ENCODE measurements around the gene PER3.

Gene PER3

GRCh38 chr1:7783826-7784491, at the start of gene PER3:
Gene PER3, plus strand, starts transcription at chr1:7784291. Its CDS starts 587 bp downstream, at chr1:7784878.
- DNase-seq (ENCODE audit: low read depth in 2 of 2): peak; percentile 77 to 88

DNA sequence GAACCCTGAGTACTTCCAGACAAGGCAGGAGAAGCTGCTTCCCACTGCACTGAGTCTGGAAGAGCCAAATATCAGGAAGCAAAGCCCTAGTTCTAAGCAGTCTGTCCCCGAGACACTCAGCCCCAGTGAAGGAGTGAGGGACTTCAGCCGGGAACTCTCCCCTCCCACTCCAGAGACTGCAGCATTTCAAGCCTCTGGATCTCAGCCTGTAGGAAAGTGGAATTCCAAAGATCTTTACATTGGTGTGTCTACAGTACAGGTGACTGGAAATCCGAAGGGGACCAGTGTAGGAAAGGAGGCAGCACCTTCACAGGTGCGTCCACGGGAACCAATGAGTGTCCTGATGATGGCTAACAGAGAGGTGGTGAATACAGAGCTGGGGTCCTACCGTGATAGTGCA, 46.0 kb upstream of the PER3 start:
- DNase-seq (ENCODE audit: low read depth in 2 of 2): no peak

GRCh38 chr1:7743346-7743745, 40.7 kb upstream of the PER3 start:
- no peak for DNase-seq (ENCODE audit: low read depth in 2 of 2)

DNA sequence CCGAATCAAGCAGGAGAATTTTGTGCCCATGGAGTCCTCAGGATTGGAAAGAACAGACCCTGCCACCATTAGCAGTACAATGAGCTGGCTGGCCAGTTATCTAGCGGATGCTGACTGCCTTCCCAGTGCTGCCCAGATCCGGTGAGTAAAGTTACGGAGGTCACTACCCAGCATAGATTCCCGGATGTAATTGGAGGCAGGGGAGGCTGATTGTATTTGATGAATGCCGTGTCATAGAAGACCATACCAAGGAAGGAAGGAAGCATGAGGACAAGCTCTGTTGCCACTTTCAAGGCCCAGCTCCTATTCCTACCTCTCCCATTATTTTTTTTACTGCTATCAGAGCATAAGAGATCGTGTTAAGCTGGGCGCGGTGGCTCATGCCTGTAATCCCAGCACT, 39.2 kb upstream of the PER3 start:
- no peak for DNase-seq (ENCODE audit: low read depth in 2 of 2)

DNA sequence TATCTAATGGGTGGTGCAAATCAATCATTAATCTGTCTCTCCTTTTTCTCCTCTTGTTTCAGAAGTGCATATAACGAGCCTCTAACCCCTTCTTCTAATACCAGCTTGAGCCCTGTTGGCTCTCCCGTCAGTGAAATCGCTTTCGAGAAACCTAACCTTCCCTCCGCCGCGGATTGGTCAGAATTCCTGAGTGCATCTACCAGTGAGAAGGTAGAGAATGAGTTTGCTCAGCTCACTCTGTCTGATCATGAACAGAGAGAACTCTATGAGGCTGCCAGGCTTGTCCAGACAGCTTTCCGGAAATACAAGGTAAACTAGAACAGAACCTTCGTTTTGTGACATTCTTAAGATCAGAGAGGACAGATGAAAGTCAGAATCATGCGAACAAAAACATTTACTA, 38.3 kb upstream of the PER3 start:
- no peak for DNase-seq (ENCODE audit: low read depth in 2 of 2)

GRCh38 chr1:7747605-7748004, 36.5 kb upstream of the PER3 start:
- DNase-seq (ENCODE audit: low read depth in 2 of 2): no peak

GRCh38 chr1:7749126-7749525, 35.0 kb upstream of the PER3 start:
- no peak for DNase-seq (ENCODE audit: low read depth in 2 of 2)

DNA sequence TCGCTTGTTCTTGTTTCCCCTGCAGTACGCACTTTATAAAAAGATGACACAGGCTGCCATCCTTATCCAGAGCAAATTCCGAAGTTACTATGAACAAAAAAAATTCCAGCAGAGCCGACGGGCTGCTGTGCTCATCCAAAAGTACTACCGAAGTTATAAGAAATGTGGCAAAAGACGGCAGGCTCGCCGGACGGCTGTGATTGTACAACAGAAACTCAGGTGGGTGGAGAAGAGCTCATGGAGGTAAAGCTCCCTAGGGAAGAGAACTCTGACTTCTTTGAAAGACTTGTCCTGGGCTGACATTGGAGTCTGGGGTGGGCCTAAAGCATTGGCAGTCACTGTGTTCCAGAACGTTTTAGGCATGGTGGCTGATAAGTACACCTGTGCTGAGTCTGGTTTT, 32.9 kb upstream of the PER3 start:
- DNase-seq (ENCODE audit: low read depth in 2 of 2): no peak

- DNase-seq (ENCODE audit: low read depth in 2 of 2): no peak
These were observed 31.3 kb upstream of the PER3 start for GRCh38 chr1:7752512-7753417.

- DNase-seq (ENCODE audit: low read depth in 2 of 2): no peak
These were observed 30.4 kb upstream of the PER3 start for GRCh38 chr1:7753641-7754040.

DNA sequence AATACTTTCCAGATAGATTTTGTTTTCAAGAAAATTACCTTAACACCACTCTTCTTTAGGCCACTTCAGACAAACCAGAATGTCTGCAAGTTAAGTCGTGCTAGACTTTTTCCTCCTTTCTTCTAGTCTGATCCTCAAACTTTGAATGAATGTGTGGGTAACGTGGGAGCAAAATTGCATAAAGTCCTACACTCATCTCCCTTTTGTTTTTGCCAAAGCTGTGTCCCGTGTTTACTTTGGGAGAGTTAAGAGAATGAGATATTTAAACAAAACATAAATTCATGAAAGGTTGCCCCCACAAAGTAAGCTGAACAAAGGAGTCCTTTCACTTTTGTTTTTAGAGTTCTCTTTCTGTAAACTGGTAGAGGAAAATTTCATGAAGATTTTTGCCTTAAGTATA, 29.9 kb upstream of the PER3 start:
- DNase-seq (ENCODE audit: low read depth in 2 of 2): no peak

DNA sequence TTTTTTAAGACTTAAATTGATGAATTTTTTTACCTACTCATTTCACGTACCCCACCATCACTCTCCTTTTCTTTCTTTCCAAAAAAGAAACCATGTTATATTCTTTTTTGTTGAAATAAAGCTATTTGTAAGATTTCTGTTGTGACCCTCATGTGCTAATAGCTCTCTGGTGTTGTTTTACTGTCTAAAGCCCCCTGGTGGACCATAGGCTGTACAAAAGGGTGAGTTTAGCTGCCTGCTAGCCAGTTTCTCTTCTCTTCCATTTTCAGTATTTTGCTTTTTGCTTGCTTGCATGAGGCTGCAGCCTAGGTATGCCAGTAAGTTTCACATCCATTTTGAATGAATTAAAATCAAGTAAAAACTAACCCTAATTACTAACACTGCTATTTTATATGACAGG, 28.6 kb upstream of the PER3 start:
- DNase-seq (ENCODE audit: low read depth in 2 of 2): no peak

- no peak for DNase-seq (ENCODE audit: low read depth in 2 of 2)
These were observed 23.8 kb upstream of the PER3 start for GRCh38 chr1:7760245-7760644.

GRCh38 chr1:7761103-7761502, 23.0 kb upstream of the PER3 start:
- DNase-seq (ENCODE audit: low read depth in 2 of 2): no peak

GRCh38 chr1:7767176-7767575, 16.9 kb upstream of the PER3 start:
- no peak for DNase-seq (ENCODE audit: low read depth in 2 of 2)

- DNase-seq (ENCODE audit: low read depth in 2 of 2): no peak
These were observed 15.5 kb upstream of the PER3 start for GRCh38 chr1:7768583-7768982.

DNA sequence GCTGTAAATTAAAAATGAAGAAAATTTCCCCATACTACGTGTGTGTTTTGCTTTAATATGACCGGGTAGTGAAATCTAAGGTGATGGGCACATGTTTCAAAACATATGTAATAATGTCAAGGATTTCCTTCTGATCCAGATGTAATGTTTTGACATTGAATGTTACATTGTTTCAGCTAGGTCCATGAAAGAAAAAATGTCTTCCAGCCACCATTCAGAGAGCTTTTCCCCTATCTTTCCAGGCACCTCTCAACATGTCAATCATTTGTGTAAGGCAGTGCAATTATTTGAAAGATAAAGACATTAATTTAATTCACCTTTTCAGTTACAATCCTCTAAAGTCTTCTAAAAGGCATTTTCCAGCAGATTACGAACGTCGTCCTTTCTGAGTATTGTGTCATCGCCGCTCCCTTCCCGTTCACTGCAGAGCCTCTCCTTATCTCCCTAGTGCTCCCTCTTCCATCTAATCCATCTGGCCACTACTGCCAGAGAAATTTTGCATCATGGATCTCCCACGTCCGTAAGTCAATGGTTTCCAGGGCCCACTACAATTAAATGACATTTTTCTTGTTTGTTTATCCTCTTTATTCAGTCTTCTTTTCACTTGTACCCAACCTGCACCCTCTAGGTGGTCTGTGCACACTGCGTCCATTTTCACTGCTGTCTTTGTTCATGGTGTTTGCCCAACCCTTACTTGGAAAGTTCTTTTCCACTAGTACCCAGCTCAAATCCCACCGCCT, 14.2 kb upstream of the PER3 start:
- no peak for DNase-seq (ENCODE audit: low read depth in 2 of 2)

- no peak for DNase-seq (ENCODE audit: low read depth in 2 of 2)
These were observed 13.5 kb upstream of the PER3 start for GRCh38 chr1:7770669-7770996.

DNA sequence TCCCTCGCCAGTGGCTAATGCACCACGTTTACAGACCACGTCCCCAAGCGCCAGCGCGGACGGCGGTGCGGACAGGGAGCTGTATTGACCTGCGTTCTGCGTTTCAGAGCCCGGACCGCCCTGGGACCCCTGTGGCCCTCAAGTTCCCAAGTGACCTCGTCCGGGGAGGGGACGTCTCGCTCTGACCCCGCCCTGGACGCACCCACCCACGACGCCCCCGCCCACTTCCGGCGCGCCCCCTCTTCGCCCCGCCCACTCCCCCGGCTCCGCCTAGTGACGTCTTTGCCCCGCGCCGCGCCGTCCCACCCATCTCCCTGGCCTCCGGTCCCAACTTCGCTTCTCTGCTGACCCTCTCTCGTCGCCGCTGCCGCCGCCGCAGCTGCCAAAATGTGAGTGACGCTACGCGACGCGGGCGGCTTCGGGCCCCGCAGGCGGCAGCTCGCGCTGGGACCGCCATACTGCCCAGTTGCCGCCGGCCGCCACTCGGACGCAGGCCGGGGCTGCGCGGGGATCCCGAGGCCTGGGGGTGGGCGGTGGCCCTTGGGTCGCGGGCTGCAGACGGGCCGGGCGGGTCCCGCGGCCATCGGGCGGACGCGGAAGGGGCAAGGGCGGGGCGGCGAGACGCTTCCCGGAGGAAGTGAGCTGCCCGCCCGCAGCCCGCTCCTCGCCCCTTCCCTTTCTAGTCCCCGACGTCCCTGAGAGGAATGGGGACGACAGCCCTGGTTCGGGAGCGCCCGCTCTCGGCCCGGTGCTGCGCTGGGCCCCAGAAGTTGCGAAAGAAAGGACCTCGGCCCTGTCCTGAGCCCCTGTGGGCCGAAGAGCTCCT, 12.9 kb upstream of the PER3 start, which contains the start of gene VAMP3:
Gene VAMP3 (plus strand): TSS at position 300 of the 826 bp plus-strand sequence. CDS start 88 bp downstream, at position 388.
- DNase-seq (ENCODE audit: low read depth in 2 of 2): peak; percentile 74 to 76

- DNase-seq (ENCODE audit: low read depth in 2 of 2): no peak
These were observed 12.2 kb upstream of the PER3 start for GRCh38 chr1:7771823-7772299.

GRCh38 chr1:7777591-7777990, 6.5 kb upstream of the PER3 start:
- no peak for DNase-seq (ENCODE audit: low read depth in 2 of 2)

Data from stimulated activated CD8-positive, alpha-beta memory T cell treated with anti-CD3 and anti-CD28 coated beads, Interleukin-15, amount 100 ng/mL, for 4 hours (primary cell).